A549 (cell line): Measurements from ENCODE around the gene SH3BP5L. TPM values are rescaled to one million over a fixed set of nuclear protein-coding genes. Genes with fewer than 3 reads are reported as not detected.

Source experiments
- ATAC-seq, 2 experiments: fragments of 200-7000 bp in 1 of 2; fragments of >200 bp in 1 of 2; cut with Nextera tagmentation in 1 of 2; cut with Tn5 transposase in 1 of 2; 3 replicates each; pipeline versions ENCODE4 v1.8.0 to v1.9.1; 2018 to 2020; ENCODE audit warnings: mild to moderate bottlenecking in 1 of 2, moderate library complexity in 1 of 2
- CTCF ChIA-PET: fragments of 300-600 bp; sonication (Branson Sonifier 250); formaldehyde crosslinking; extraction: SDS; loops from one replicate; lab custom pipeline; 2021; ENCODE audit warnings: antibody characterized with exemption, inconsistent platforms; lab: Yijun Ruan, JAX
- POLR2A ChIA-PET: fragments of 350-600 bp; formaldehyde crosslinking; extraction: SDS; loops from one replicate; lab custom pipeline; 2021; ENCODE audit warnings: antibody characterized with exemption, inconsistent platforms; lab: Yijun Ruan, JAX
- DNase-seq, 2 experiments: peaks; one replicate each; pipeline versions ENCODE4 v3.0.0 to v3.0.0-alpha.2; 2011 to 2016; ENCODE audit warnings: low read depth in 1 of 2, low spot score in 1 of 2
- FAIRE-seq: peaks from 2 replicates; lab custom pipeline; 2011; peaks lifted over from hg19 to GRCh38; lab: Jason Lieb, UNC
- H3K27ac ChIP-seq, 2 experiments: fragments of >200 bp; sonication (Bioruptor Twin); formaldehyde crosslinking; 3 replicates each; pipeline ENCODE4 v1.5.1; 2016 to 2017
- H3K4me1 ChIP-seq: fragments of >200 bp; sonication (Bioruptor Twin); formaldehyde crosslinking; 3 replicates; pipeline ENCODE4 v1.6.1; 2016
- H3K4me2 ChIP-seq: fragments of >200 bp; sonication (Bioruptor Twin); formaldehyde crosslinking; 3 replicates; pipeline ENCODE4 v1.6.1; 2016
- H3K4me3 ChIP-seq: fragments of >200 bp; sonication (Bioruptor Twin); formaldehyde crosslinking; 3 replicates; pipeline ENCODE4 v1.5.1; 2016
- H3K9me3 ChIP-seq: fragments of >200 bp; sonication (Bioruptor Twin); formaldehyde crosslinking; 3 replicates; pipeline ENCODE4 v1.6.1; 2016
- CBX2 ChIP-seq: fragments of 200-600 bp; sonication (generic); IDR thresholded peaks from 2 replicates; pipeline ENCODE4 v1.6.1; 2016; ENCODE audit warnings: low read depth, mild to moderate bottlenecking, borderline replicate concordance
- CHD2 ChIP-seq: fragments of 150-350 bp; IDR thresholded peaks from 2 replicates; pipeline ENCODE4 v1.6.1; 2014; ENCODE audit warnings: low read length; ENCODE audit not compliant: partially characterized antibody
- EHF ChIP-seq: fragments of 250-450 bp; sonication (Bioruptor Pico); IDR thresholded peaks from 2 replicates; pipeline ENCODE4 v1.5.0; 2020; ENCODE audit warnings: mild to moderate bottlenecking
- ESRRA ChIP-seq: fragments of 150-350 bp; IDR thresholded peaks from 2 replicates; pipeline ENCODE4 v1.6.1; 2014; ENCODE audit warnings: mild to moderate bottlenecking, low read length, borderline replicate concordance
- FOSL2 ChIP-seq, 2 experiments: fragments of 450-650 bp in 1 of 2; fragments of >200 bp in 1 of 2; sonication (Bioruptor Twin) in 1 of 2; formaldehyde crosslinking; IDR thresholded peaks; 2 replicates each; pipeline versions ENCODE4 v1.5.0 to v1.6.1; 2016 to 2020; ENCODE audit warnings: mild to moderate bottlenecking in 1 of 2, moderate library complexity in 1 of 2
- HDAC2 ChIP-seq: fragments of 200-600 bp; sonication (generic); IDR thresholded peaks from 2 replicates; pipeline ENCODE4 v1.6.1; 2016
- HOXB5 ChIP-seq: fragments of 250-450 bp; sonication (Bioruptor Pico); IDR thresholded peaks from 2 replicates; pipeline ENCODE4 v1.5.0; 2020; ENCODE audit warnings: mild to moderate bottlenecking, moderate library complexity
- PHF8 ChIP-seq: fragments of 200-600 bp; sonication (generic); IDR thresholded peaks from 2 replicates; pipeline ENCODE4 v1.6.1; 2016; ENCODE audit warnings: low read depth, mild to moderate bottlenecking, antibody characterized with exemption, moderate library complexity, borderline replicate concordance
- RFX5 ChIP-seq: fragments of 450-650 bp; IDR thresholded peaks from 2 replicates; pipeline ENCODE4 v1.7.1; 2014; ENCODE audit warnings: antibody characterized with exemption, mild to moderate bottlenecking, moderate library complexity
- RNF2 ChIP-seq: fragments of 200-600 bp; sonication (generic); IDR thresholded peaks from 2 replicates; pipeline ENCODE4 v1.6.1; 2016; ENCODE audit warnings: low read depth, mild to moderate bottlenecking, antibody characterized with exemption, moderate library complexity, borderline replicate concordance
- SMC3 ChIP-seq: fragments of >200 bp; sonication (Bioruptor Twin); formaldehyde crosslinking; IDR thresholded peaks from 3 replicates; pipeline ENCODE4 v1.6.1; 2018; ENCODE audit warnings: inconsistent platforms
- SREBF2 ChIP-seq: fragments of 450-650 bp; IDR thresholded peaks from 2 replicates; pipeline ENCODE4 v1.6.1; 2014; ENCODE audit warnings: mild to moderate bottlenecking, moderate library complexity
- TFCP2L1 ChIP-seq: fragments of 250-450 bp; sonication (Bioruptor Pico); IDR thresholded peaks from 2 replicates; pipeline ENCODE4 v1.5.0; 2021; ENCODE audit warnings: mild to moderate bottlenecking
- ZC3H11A ChIP-seq: fragments of 450-650 bp; IDR thresholded peaks from 2 replicates; pipeline ENCODE4 v1.6.1; 2014; ENCODE audit warnings: antibody characterized with exemption, mild to moderate bottlenecking
- ZSCAN20 ChIP-seq: fragments of 250-450 bp; sonication (Bioruptor Pico); IDR thresholded peaks from 2 replicates; pipeline ENCODE4 v1.8.0; 2022; ENCODE audit warnings: mild to moderate bottlenecking, moderate library complexity
- WGBS: methylation state at CpG from one replicate; pipeline ENCODE4 v1.1.6; 2017; ENCODE audit errors: missing lambda C conversion rate; 5-methylcytosine and 5-hydroxymethylcytosine counted together
- polyA plus RNA-seq, 4 experiments: library from polyadenylated mRNA; depleted of rRNA in 3 of 4; stranded (reverse); fragments of >200 nt; fragmentation: RNase III in 1 of 4; extraction: RNeasy Plus Mini Kit Qiagen cat#74134 plus additional on column Dnase treatment in 1 of 4; gene quantifications; 2 replicates in 3 of 4; 3 replicates in 1 of 4; pipeline ENCODE4 v1.2.3, GENCODE V29; 2011 to 2017
- TF ChIP-seq, protein P1 (sequence below): fragments of >200 bp; sonication (Bioruptor Twin); formaldehyde crosslinking; IDR thresholded peaks from 3 replicates; pipeline ENCODE4 v1.5.1; 2016
- TF ChIP-seq, protein P2 (sequence below): fragments of 250-450 bp; sonication (Bioruptor Pico); IDR thresholded peaks from 2 replicates; pipeline ENCODE4 v1.5.0; 2021; ENCODE audit warnings: mild to moderate bottlenecking, moderate library complexity, borderline replicate concordance
- TF ChIP-seq, protein P3 (sequence below): fragments of 250-450 bp; sonication (Bioruptor Pico); IDR thresholded peaks from 2 replicates; pipeline ENCODE4 v1.5.0; 2020; ENCODE audit warnings: low read depth, mild to moderate bottlenecking, moderate library complexity
- TF ChIP-seq, protein P4 (sequence below): fragments of 450-650 bp; IDR thresholded peaks from 2 replicates; pipeline ENCODE4 v1.6.1; 2014; ENCODE audit warnings: antibody characterized with exemption

Gene SH3BP5L
- polyA plus RNA-seq, 2 of the 4 experiments (the other 2 are of a cell fraction), result 10.9 to 15.8 TPM

DNA sequence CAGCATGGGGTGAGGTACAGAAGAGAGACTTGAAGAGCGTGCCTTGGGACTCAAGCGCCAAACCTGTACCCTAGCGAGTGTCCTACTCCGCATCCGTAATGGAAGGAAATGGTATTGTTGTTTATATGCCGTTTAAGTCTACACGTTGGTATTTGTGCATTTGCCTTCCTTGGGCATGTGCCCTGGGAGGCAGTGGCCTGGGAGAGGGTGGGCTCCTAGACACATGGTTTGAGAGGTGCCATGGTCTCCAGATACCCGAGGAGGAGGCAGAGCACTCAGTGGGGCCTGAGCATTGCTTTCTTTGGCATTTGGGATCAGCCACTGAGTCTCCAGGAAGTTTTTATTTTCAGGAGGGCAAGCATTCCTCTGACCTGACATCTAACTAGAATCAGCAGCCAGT lies 18.8 kb upstream of the SH3BP5L start:
- POLR2A ChIA-PET, result interaction anchor here (1.0 kb wide), 1 partner anchor 28 kb away, joined by 3 read pairs; no protein-coding TSS in a partner anchor
- ATAC-seq, result no peak
- H3K4me3 ChIP-seq, result no peak overlapping the region

DNA sequence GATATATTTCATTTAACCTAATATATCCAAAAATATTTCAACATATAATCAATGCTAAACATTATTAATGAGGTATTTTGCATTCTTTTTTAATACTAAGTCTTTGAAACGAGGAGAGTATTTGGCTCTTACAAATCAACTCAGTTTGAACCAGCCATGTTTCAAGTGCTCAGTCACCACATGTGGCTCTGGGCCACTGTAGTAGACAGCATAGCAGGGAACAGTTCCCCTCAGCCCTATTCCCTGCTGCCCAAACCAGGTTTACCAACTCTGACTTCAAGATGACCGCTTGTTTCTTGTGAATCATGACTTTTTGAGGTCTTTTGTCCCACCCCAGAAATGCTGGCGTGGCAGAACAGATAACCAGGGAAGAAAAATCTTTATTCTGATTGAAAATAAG lies 18.0 kb upstream of the SH3BP5L start:
- FAIRE-seq, result no peak
- POLR2A ChIA-PET, result no interaction called here
- TF ChIP-seq, protein P1, sequence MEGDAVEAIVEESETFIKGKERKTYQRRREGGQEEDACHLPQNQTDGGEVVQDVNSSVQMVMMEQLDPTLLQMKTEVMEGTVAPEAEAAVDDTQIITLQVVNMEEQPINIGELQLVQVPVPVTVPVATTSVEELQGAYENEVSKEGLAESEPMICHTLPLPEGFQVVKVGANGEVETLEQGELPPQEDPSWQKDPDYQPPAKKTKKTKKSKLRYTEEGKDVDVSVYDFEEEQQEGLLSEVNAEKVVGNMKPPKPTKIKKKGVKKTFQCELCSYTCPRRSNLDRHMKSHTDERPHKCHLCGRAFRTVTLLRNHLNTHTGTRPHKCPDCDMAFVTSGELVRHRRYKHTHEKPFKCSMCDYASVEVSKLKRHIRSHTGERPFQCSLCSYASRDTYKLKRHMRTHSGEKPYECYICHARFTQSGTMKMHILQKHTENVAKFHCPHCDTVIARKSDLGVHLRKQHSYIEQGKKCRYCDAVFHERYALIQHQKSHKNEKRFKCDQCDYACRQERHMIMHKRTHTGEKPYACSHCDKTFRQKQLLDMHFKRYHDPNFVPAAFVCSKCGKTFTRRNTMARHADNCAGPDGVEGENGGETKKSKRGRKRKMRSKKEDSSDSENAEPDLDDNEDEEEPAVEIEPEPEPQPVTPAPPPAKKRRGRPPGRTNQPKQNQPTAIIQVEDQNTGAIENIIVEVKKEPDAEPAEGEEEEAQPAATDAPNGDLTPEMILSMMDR, result no peak
- TF ChIP-seq HDAC2 (no peak), SMC3 (no peak), ZSCAN20 (CRISPR knock-in tag) (no peak), HOXB5 (CRISPR knock-in tag) (no peak), RFX5 (no peak), RNF2 (no peak), ESRRA (no peak), ZC3H11A (no peak), CHD2 (no peak)
- TF ChIP-seq, protein P2, sequence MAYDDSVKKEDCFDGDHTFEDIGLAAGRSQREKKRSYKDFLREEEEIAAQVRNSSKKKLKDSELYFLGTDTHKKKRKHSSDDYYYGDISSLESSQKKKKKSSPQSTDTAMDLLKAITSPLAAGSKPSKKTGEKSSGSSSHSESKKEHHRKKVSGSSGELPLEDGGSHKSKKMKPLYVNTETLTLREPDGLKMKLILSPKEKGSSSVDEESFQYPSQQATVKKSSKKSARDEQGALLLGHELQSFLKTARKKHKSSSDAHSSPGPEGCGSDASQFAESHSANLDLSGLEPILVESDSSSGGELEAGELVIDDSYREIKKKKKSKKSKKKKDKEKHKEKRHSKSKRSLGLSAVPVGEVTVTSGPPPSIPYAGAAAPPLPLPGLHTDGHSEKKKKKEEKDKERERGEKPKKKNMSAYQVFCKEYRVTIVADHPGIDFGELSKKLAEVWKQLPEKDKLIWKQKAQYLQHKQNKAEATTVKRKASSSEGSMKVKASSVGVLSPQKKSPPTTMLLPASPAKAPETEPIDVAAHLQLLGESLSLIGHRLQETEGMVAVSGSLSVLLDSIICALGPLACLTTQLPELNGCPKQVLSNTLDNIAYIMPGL (CRISPR knock-in tag), result no peak
- TF ChIP-seq, protein P3, sequence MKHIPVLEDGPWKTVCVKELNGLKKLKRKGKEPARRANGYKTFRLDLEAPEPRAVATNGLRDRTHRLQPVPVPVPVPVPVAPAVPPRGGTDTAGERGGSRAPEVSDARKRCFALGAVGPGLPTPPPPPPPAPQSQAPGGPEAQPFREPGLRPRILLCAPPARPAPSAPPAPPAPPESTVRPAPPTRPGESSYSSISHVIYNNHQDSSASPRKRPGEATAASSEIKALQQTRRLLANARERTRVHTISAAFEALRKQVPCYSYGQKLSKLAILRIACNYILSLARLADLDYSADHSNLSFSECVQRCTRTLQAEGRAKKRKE (CRISPR knock-in tag), result no peak

More for the DNA sequence above, 18.8 kb upstream of the SH3BP5L start:
- FAIRE-seq (no peak), DNase-seq (no peak)
- Histone ChIP-seq H3K9me3 (no peaks in the 10 kb centered on the region), H3K27ac (no peak overlapping the region), H3K4me1 (peaks cover 3% of the 10 kb centered on the region; the same call in 1 of the 3 replicates), H3K4me2 (no peak overlapping the region)
- 89% methylated on average over 8 of the region's 8 CpGs for WGBS
- TF ChIP-seq SREBF2, result no peak
- TF ChIP-seq TFCP2L1, result no peak
- no peak for TF ChIP-seq EHF (CRISPR knock-in tag)
- no peak for TF ChIP-seq PHF8
- no peak for TF ChIP-seq ZC3H11A
- TF ChIP-seq, protein P4, sequence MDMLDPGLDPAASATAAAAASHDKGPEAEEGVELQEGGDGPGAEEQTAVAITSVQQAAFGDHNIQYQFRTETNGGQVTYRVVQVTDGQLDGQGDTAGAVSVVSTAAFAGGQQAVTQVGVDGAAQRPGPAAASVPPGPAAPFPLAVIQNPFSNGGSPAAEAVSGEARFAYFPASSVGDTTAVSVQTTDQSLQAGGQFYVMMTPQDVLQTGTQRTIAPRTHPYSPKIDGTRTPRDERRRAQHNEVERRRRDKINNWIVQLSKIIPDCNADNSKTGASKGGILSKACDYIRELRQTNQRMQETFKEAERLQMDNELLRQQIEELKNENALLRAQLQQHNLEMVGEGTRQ, result no peak
- TF ChIP-seq CBX2, result no peak
- no peak for TF ChIP-seq FOSL2 (IDR thresholded peaks at IDR 0.05)
- no peak for TF ChIP-seq FOSL2 (CRISPR knock-in tag; IDR thresholded peaks at IDR 0.05)
- CTCF ChIA-PET, result interaction anchor here (1.3 to 2.1 kb wide), 2 partner anchors 14 to 16 kb away, joined by 3 to 8 read pairs; partner anchors contain the start of gene ZNF692

More for the DNA sequence above, 18.0 kb upstream of the SH3BP5L start:
- H3K4me1 ChIP-seq, result peaks cover 6% of the 10 kb centered on the region; the same call in 1 of the 3 replicates
- DNase-seq (no peak), ATAC-seq (no peak)
- WGBS, result 54% methylated on average over 3 of the region's 3 CpGs
- CTCF ChIA-PET, result interaction anchor here (0.8 to 6.7 kb wide), 3 partner anchors 15 to 21 kb away, joined by 3 to 46 read pairs (median 8); partner anchors contain the start of gene ZNF692
- H3K9me3 ChIP-seq, result no peaks in the 10 kb centered on the region
- H3K27ac ChIP-seq, result no peak overlapping the region
- no peak overlapping the region for H3K4me3 ChIP-seq
- no peak overlapping the region for H3K4me2 ChIP-seq
